ENCODE data around the gene GALNT2. TPM values are rescaled to one million over a fixed set of nuclear protein-coding genes. Genes with fewer than 3 reads are reported as not detected.

Gene GALNT2
- total and polyA plus RNA-seq, 2 experiments from 2014 or later = 96.7 to 143 TPM

DNA sequence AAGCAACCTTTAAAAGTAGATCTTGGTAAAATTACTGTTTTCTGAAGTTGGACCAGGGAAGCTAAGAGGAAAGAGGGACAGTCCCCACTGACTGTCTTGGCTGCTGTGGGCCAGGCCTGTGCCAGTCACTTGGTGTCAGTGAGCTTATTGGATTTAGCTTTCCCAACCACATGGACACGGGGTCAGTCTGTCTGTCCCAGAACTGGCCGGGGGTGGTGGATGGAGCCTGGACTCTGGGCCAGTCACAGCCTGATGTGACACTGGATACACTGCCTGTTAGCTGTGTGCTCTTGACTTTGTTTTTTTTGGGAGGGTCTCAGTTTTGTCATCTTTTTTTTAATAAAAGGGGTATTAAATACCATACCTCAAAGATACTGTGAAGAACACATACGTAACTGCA is 96.7 kb downstream of the GALNT2 start:
- Histone ChIP-seq H3K9me3 (ENCODE audit: low read depth) (no peaks in the 10 kb centered on the region), H3K27ac (peak overlapping the region; percentile 45), H3K36me3 (replicated peaks; ENCODE audit: insufficient read depth, low read depth) (no peaks in the 10 kb centered on the region), H3K79me2 (peaks cover 92% of the 10 kb centered on the region), H2AFZ (no peak overlapping the region), H3K4me1 (ENCODE audit: insufficient read depth) (peaks cover 13% of the 10 kb centered on the region), H4K20me1 (ENCODE audit: insufficient read depth, poor library complexity, severe bottlenecking) (no peaks in the 10 kb centered on the region), H3K4me2 (no peak overlapping the region), H3K9me2 (replicated peaks; ENCODE audit: insufficient read depth) (no peaks in the 10 kb centered on the region), H3K27me3 (no peaks in the 10 kb centered on the region), H3K4me3 (no peak overlapping the region)
- no peak for DNase-seq (ENCODE audit: low spot score)
- WGBS (ENCODE audit: low lambda C conversion rate, missing lambda C conversion rate) = 85% methylated on average over 3 of the region's 3 CpGs
- TF ChIP-seq EZH2 (IDR thresholded peaks at IDR 0.05; ENCODE audit: borderline replicate concordance) (no peak), EZH2phosphoT487 (IDR thresholded peaks at IDR 0.05; ENCODE audit: low read depth, severe bottlenecking, unreplicated experiment) (no peak)

DNA sequence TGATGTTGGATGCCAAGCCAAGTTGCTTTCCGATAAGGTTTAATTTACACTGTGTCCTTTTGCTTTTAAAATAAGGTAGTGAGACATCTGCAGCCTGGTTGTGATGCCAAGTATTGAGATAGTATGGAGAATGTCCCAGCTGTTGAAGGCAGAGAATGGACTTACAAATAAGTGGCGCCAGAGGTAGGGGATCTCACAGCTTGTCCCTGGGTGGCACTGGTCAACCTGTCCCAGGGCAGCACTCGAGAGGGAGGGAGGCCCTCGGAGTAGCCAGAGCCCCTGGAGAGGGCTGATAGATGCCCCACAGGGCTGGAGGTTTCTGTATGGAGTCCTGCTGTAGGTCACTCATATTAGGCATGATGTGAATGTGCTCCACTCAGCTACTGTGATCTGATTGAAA is 98.5 kb downstream of the GALNT2 start:
- Histone ChIP-seq H2AFZ (no peak overlapping the region), H3K4me1 (ENCODE audit: insufficient read depth) (no peaks in the 10 kb centered on the region), H3K4me3 (no peak overlapping the region), H3K9me2 (replicated peaks; ENCODE audit: insufficient read depth) (no peaks in the 10 kb centered on the region), H3K9me3 (ENCODE audit: low read depth) (no peaks in the 10 kb centered on the region), H4K20me1 (ENCODE audit: insufficient read depth, poor library complexity, severe bottlenecking) (peaks cover 6% of the 10 kb centered on the region), H3K27me3 (no peaks in the 10 kb centered on the region), H3K4me2 (no peak overlapping the region), H3K36me3 (replicated peaks; ENCODE audit: insufficient read depth, low read depth) (no peaks in the 10 kb centered on the region), H3K27ac (no peak overlapping the region), H3K79me2 (peaks cover 100% of the 10 kb centered on the region)
- WGBS (ENCODE audit: low lambda C conversion rate, missing lambda C conversion rate) = 90% methylated on average over 4 of the region's 4 CpGs
- DNase-seq (ENCODE audit: low spot score) = no peak
- TF ChIP-seq EZH2phosphoT487 (IDR thresholded peaks at IDR 0.05; ENCODE audit: low read depth, severe bottlenecking, unreplicated experiment) (no peak), EZH2 (IDR thresholded peaks at IDR 0.05; ENCODE audit: borderline replicate concordance) (no peak)
- TF ChIP-seq, protein P1, sequence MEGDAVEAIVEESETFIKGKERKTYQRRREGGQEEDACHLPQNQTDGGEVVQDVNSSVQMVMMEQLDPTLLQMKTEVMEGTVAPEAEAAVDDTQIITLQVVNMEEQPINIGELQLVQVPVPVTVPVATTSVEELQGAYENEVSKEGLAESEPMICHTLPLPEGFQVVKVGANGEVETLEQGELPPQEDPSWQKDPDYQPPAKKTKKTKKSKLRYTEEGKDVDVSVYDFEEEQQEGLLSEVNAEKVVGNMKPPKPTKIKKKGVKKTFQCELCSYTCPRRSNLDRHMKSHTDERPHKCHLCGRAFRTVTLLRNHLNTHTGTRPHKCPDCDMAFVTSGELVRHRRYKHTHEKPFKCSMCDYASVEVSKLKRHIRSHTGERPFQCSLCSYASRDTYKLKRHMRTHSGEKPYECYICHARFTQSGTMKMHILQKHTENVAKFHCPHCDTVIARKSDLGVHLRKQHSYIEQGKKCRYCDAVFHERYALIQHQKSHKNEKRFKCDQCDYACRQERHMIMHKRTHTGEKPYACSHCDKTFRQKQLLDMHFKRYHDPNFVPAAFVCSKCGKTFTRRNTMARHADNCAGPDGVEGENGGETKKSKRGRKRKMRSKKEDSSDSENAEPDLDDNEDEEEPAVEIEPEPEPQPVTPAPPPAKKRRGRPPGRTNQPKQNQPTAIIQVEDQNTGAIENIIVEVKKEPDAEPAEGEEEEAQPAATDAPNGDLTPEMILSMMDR (IDR thresholded peaks at IDR 0.05; ENCODE audit: poor library complexity) = no peak

DNA sequence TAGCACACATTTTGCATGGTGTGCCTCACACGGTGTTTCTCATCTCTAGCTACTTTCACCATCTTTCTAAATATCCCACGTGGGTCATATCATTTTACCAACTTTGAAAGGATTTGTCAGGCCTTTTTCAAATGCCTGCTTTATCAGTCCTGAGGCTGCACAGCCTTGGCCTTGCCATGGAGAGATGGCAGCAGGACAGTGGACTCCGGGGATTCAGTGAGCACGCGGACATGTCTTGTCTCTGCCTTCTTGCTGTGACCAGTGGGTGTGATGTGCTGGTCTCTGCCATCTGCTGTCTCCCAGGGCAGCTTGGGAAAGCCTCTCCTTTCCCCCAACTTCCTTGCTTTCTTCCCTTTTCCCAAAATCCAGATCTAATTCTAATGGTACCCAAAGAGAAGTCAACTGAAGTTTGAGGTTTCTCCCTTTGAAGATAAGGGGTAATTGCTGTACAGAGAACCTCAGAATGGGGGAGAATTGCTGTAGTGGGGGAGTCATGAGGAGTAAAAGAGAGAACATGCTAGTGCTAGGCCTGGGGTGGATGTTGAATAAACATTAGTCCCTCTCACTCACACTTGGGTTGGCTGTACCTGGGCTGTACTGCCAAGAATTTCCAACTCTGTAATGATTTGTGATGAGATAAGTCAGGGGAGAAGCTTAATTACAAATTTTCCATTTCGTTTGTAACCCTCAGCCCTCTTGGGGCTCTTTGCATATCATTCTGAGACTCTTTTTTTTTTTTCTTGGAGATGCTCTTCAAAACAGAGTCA is 99.5 kb downstream of the GALNT2 start:
- DNase-seq (ENCODE audit: low spot score) = no peak
- H4K20me1 ChIP-seq (ENCODE audit: insufficient read depth, poor library complexity, severe bottlenecking) = peaks cover 6% of the 10 kb centered on the region
- WGBS (ENCODE audit: low lambda C conversion rate, missing lambda C conversion rate) = 95% methylated on average over 6 of the region's 6 CpGs
- no peak overlapping the region for H3K4me3 ChIP-seq
- TF ChIP-seq EZH2 (IDR thresholded peaks at IDR 0.05; ENCODE audit: borderline replicate concordance) = no peak
- TF ChIP-seq EZH2phosphoT487 (IDR thresholded peaks at IDR 0.05; ENCODE audit: low read depth, severe bottlenecking, unreplicated experiment) = no peak
- TF ChIP-seq, protein P1 (IDR thresholded peaks at IDR 0.05; ENCODE audit: poor library complexity) = no peak
- no peaks in the 10 kb centered on the region for H3K27me3 ChIP-seq
- no peaks in the 10 kb centered on the region for H3K9me3 ChIP-seq (ENCODE audit: low read depth)
- peaks cover 100% of the 10 kb centered on the region for H3K79me2 ChIP-seq
- H3K36me3 ChIP-seq (replicated peaks; ENCODE audit: insufficient read depth, low read depth) = no peaks in the 10 kb centered on the region
- no peaks in the 10 kb centered on the region for H3K9me2 ChIP-seq (replicated peaks; ENCODE audit: insufficient read depth)
- no peak overlapping the region for H3K27ac ChIP-seq
- no peaks in the 10 kb centered on the region for H3K4me1 ChIP-seq (ENCODE audit: insufficient read depth)
- no peak overlapping the region for H2AFZ ChIP-seq
- no peak overlapping the region for H3K4me2 ChIP-seq

DNA sequence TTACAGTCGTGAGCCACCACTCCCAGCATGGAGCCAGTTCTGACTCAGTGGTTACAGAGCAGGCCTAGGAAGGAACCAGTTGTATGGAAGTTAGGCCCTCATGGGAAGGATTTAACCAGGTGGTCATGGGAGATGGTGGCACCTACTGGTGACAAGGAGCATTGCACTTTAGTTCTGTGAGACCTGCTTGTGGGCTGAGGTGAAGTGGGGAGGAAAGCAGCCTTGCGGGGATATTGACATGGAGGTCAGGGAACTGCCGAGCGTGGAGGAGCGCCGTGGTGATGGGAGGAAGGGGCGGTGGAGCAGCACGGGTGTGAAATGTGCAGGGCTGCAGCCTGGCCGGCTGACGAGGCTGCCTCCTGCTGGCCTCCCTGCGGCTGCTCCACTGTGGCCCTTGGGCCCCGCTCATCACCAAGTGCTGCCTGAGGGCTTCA is 100.4 kb downstream of the GALNT2 start:
- no peaks in the 10 kb centered on the region for H3K36me3 ChIP-seq (replicated peaks; ENCODE audit: insufficient read depth, low read depth)
- WGBS (ENCODE audit: low lambda C conversion rate, missing lambda C conversion rate) = 96% methylated on average over 12 of the region's 12 CpGs
- H2AFZ ChIP-seq = no peak overlapping the region
- no peak overlapping the region for H3K27ac ChIP-seq
- no peaks in the 10 kb centered on the region for H3K9me3 ChIP-seq (ENCODE audit: low read depth)
- no peaks in the 10 kb centered on the region for H3K27me3 ChIP-seq
- no peaks in the 10 kb centered on the region for H3K9me2 ChIP-seq (replicated peaks; ENCODE audit: insufficient read depth)
- H3K79me2 ChIP-seq = peaks cover 99% of the 10 kb centered on the region
- peaks cover 6% of the 10 kb centered on the region for H4K20me1 ChIP-seq (ENCODE audit: insufficient read depth, poor library complexity, severe bottlenecking)
- TF ChIP-seq EZH2 (IDR thresholded peaks at IDR 0.05; ENCODE audit: borderline replicate concordance) = no peak
- TF ChIP-seq, protein P1 (IDR thresholded peaks at IDR 0.05; ENCODE audit: poor library complexity) = peak; percentile 41
- H3K4me1 ChIP-seq (ENCODE audit: insufficient read depth) = no peaks in the 10 kb centered on the region
- H3K4me2 ChIP-seq = no peak overlapping the region
- no peak overlapping the region for H3K4me3 ChIP-seq
- no peak for DNase-seq (ENCODE audit: low spot score)
